Measurements from ENCODE around the gene RAPGEF5. TPM values are rescaled to one million over a fixed set of nuclear protein-coding genes. Genes with fewer than 3 reads are reported as not detected.

Gene RAPGEF5
- total RNA-seq, 2 donors from 2014 or later, result 16.7 to 23.2 TPM

- no peak overlapping the region for H3K4me3 ChIP-seq (ENCODE audit: low read length)
- no peak overlapping the region for H3K27ac ChIP-seq (ENCODE audit: low read depth, low read length)
- H3K36me3 ChIP-seq (ENCODE audit: control insufficient read depth, insufficient read depth, low read length), result no peaks in the 10 kb centered on the region
- Mint-ChIP-seq H3K9me3 (no peaks in the 10 kb centered on the region), H3K36me3 (ENCODE audit: low read depth) (no peaks in the 10 kb centered on the region), H3K4me3 (no peak overlapping the region), H3K4me1 (peaks cover 18% of the 10 kb centered on the region), H3K27ac (no peak overlapping the region), H3K27me3 (ENCODE audit: insufficient read depth) (no peaks in the 10 kb centered on the region)
- no peaks in the 10 kb centered on the region for H3K9me3 ChIP-seq (ENCODE audit: control insufficient read depth, low read length)
- no peak for TF ChIP-seq CTCF (conservative IDR thresholded peaks at IDR 0.05)
- 93 to 100% methylated on average over 2 of the region's 2 CpGs for WGBS, 2 experiments (ENCODE audit: insufficient coverage in 1 of 2, insufficient read length in 1 of 2)
- DNase-seq, result no peak
- H3K27me3 ChIP-seq (ENCODE audit: control insufficient read depth, insufficient read depth, low read length, poor library complexity, severe bottlenecking), result no peaks in the 10 kb centered on the region
- no peak overlapping the region for H3K9ac ChIP-seq (ENCODE audit: extremely low read depth, low read length, poor library complexity, severe bottlenecking)
- H3K4me1 ChIP-seq (ENCODE audit: control insufficient read depth, insufficient read depth, low read length), result no peaks in the 10 kb centered on the region
Measured at GRCh38 chr7:22389892-22390291, 32.9 kb upstream of the RAPGEF5 start.

GRCh38 chr7:22387583-22387982, 30.6 kb upstream of the RAPGEF5 start:
- Histone ChIP-seq H3K4me3 (ENCODE audit: low read length) (no peak overlapping the region), H3K9me3 (ENCODE audit: control insufficient read depth, low read length) (no peaks in the 10 kb centered on the region), H3K27ac (ENCODE audit: low read depth, low read length) (no peak overlapping the region), H3K4me1 (ENCODE audit: control insufficient read depth, insufficient read depth, low read length) (no peaks in the 10 kb centered on the region), H3K9ac (ENCODE audit: extremely low read depth, low read length, poor library complexity, severe bottlenecking) (no peak overlapping the region), H3K27me3 (ENCODE audit: control insufficient read depth, insufficient read depth, low read length, poor library complexity, severe bottlenecking) (no peaks in the 10 kb centered on the region), H3K36me3 (ENCODE audit: control insufficient read depth, insufficient read depth, low read length) (no peaks in the 10 kb centered on the region)
- WGBS, 2 experiments (ENCODE audit: insufficient coverage in 1 of 2, insufficient read length in 1 of 2), result 85 to 100% methylated on average over 1 to 4 of the region's 4 CpGs
- no peak for DNase-seq
- no peaks in the 10 kb centered on the region for H3K9me3 Mint-ChIP-seq
- peaks cover 8% of the 10 kb centered on the region for H3K4me1 Mint-ChIP-seq
- TF ChIP-seq CTCF (conservative IDR thresholded peaks at IDR 0.05), result no peak
- H3K27me3 Mint-ChIP-seq (ENCODE audit: insufficient read depth), result no peaks in the 10 kb centered on the region
- no peak overlapping the region for H3K4me3 Mint-ChIP-seq
- no peaks in the 10 kb centered on the region for H3K36me3 Mint-ChIP-seq (ENCODE audit: low read depth)
- H3K27ac Mint-ChIP-seq, result no peak overlapping the region

- no peak for DNase-seq
- H3K36me3 ChIP-seq (ENCODE audit: control insufficient read depth, insufficient read depth, low read length), result no peaks in the 10 kb centered on the region
- H3K4me1 Mint-ChIP-seq, result peaks cover 10% of the 10 kb centered on the region
- H3K27me3 Mint-ChIP-seq (ENCODE audit: insufficient read depth), result no peaks in the 10 kb centered on the region
- H3K9me3 Mint-ChIP-seq, result no peaks in the 10 kb centered on the region
- H3K9ac ChIP-seq (ENCODE audit: extremely low read depth, low read length, poor library complexity, severe bottlenecking), result no peak overlapping the region
- H3K27ac Mint-ChIP-seq, result no peak overlapping the region
- no peak overlapping the region for H3K4me3 Mint-ChIP-seq
- no CpG with 5 or more reads among the region's 1 CpG for WGBS, 2 experiments (ENCODE audit: insufficient coverage in 1 of 2, insufficient read length in 1 of 2)
- no peak for TF ChIP-seq CTCF (conservative IDR thresholded peaks at IDR 0.05)
- H3K4me3 ChIP-seq (ENCODE audit: low read length), result no peak overlapping the region
- no peaks in the 10 kb centered on the region for H3K4me1 ChIP-seq (ENCODE audit: control insufficient read depth, insufficient read depth, low read length)
- H3K27ac ChIP-seq (ENCODE audit: low read depth, low read length), result no peak overlapping the region
- H3K27me3 ChIP-seq (ENCODE audit: control insufficient read depth, insufficient read depth, low read length, poor library complexity, severe bottlenecking), result no peaks in the 10 kb centered on the region
- no peaks in the 10 kb centered on the region for H3K9me3 ChIP-seq (ENCODE audit: control insufficient read depth, low read length)
- no peaks in the 10 kb centered on the region for H3K36me3 Mint-ChIP-seq (ENCODE audit: low read depth)
Measured at GRCh38 chr7:22386865-22387264, 29.9 kb upstream of the RAPGEF5 start.
